GM03348 (cell line): ENCODE measurements around the gene TMEM141.
"Not testable (repeated sequence)": the region's sequence is repeated elsewhere in the genome, so short reads cannot be mapped to it uniquely, and the experiment has no call there.

Experiments
- DNase-seq: peaks from one replicate; pipeline ENCODE4 v3.0.0; 2012; ENCODE audit warnings: low spot score

TMEM141 gene

GRCh38 chr9:136773386-136774044 is 17.6 kb upstream of the TMEM141 start:
- DNase-seq, result no peak

GRCh38 chr9:136774416-136775045 is 16.6 kb upstream of the TMEM141 start:
- DNase-seq, result no peak

- DNase-seq, result no peak
These were observed 16.0 kb upstream of the TMEM141 start for GRCh38 chr9:136775191-136775590.

- DNase-seq, result no peak
These were observed 14.2 kb upstream of the TMEM141 start for GRCh38 chr9:136776947-136777346.

- DNase-seq, result no peak
These were observed 13.8 kb upstream of the TMEM141 start for GRCh38 chr9:136777359-136777758.

GRCh38 chr9:136779808-136780207 is 11.3 kb upstream of the TMEM141 start:
- no peak for DNase-seq

GRCh38 chr9:136782452-136782851 is 8.7 kb upstream of the TMEM141 start:
- DNase-seq, result no peak

GRCh38 chr9:136784249-136784996 is 6.7 kb upstream of the TMEM141 start:
- DNase-seq, result no peak

GRCh38 chr9:136784997-136785361 is 6.2 kb upstream of the TMEM141 start:
- DNase-seq, result no peak

- DNase-seq, result not testable (repeated sequence)
These were observed 5.4 kb upstream of the TMEM141 start for GRCh38 chr9:136785565-136786355.

- no peak for DNase-seq
These were observed 4.7 kb upstream of the TMEM141 start for GRCh38 chr9:136786451-136786850.

GRCh38 chr9:136786983-136787382 is 4.2 kb upstream of the TMEM141 start:
- DNase-seq, result not testable (repeated sequence)

- peak; percentile 78 for DNase-seq
These were observed 3.3 kb upstream of the TMEM141 start for GRCh38 chr9:136787690-136788400.

GRCh38 chr9:136788644-136789522 is 2.3 kb upstream of the TMEM141 start:
- not testable (repeated sequence) for DNase-seq

GRCh38 chr9:136789523-136789937 is 1.6 kb upstream of the TMEM141 start:
- DNase-seq, result no peak

GRCh38 chr9:136791516-136792276 is 552 bp downstream of the TMEM141 start:
- peak; percentile 41 for DNase-seq

GRCh38 chr9:136792321-136793085 is 1.4 kb downstream of the TMEM141 start:
- DNase-seq, result no peak

GRCh38 chr9:136793086-136793946 is 2.2 kb downstream of the TMEM141 start:
- DNase-seq, result no peak
